A549 (cell line): ENCODE data around the gene PTPRJ. TPM values are rescaled to one million over a fixed set of nuclear protein-coding genes. Genes with fewer than 3 reads are reported as not detected.

Source experiments
- ATAC-seq, 2 experiments: fragments of 200-7000 bp in 1 of 2; fragments of >200 bp in 1 of 2; cut with Nextera tagmentation in 1 of 2; cut with Tn5 transposase in 1 of 2; 3 replicates each; pipeline versions ENCODE4 v1.8.0 to v1.9.1; 2018 to 2020; ENCODE audit warnings: mild to moderate bottlenecking in 1 of 2, moderate library complexity in 1 of 2
- CTCF ChIA-PET: fragments of 300-600 bp; sonication (Branson Sonifier 250); formaldehyde crosslinking; extraction: SDS; loops from one replicate; lab custom pipeline; 2021; ENCODE audit warnings: antibody characterized with exemption, inconsistent platforms; lab: Yijun Ruan, JAX
- POLR2A ChIA-PET: fragments of 350-600 bp; formaldehyde crosslinking; extraction: SDS; loops from one replicate; lab custom pipeline; 2021; ENCODE audit warnings: antibody characterized with exemption, inconsistent platforms; lab: Yijun Ruan, JAX
- DNase-seq, 2 experiments: peaks; one replicate each; pipeline versions ENCODE4 v3.0.0 to v3.0.0-alpha.2; 2011 to 2016; ENCODE audit warnings: low read depth in 1 of 2, low spot score in 1 of 2
- FAIRE-seq: peaks from 2 replicates; lab custom pipeline; 2011; peaks lifted over from hg19 to GRCh38; lab: Jason Lieb, UNC
- H3K27ac ChIP-seq, 2 experiments: fragments of >200 bp; sonication (Bioruptor Twin); formaldehyde crosslinking; 3 replicates each; pipeline ENCODE4 v1.5.1; 2016 to 2017
- H3K4me1 ChIP-seq: fragments of >200 bp; sonication (Bioruptor Twin); formaldehyde crosslinking; 3 replicates; pipeline ENCODE4 v1.6.1; 2016
- H3K4me2 ChIP-seq: fragments of >200 bp; sonication (Bioruptor Twin); formaldehyde crosslinking; 3 replicates; pipeline ENCODE4 v1.6.1; 2016
- H3K4me3 ChIP-seq: fragments of >200 bp; sonication (Bioruptor Twin); formaldehyde crosslinking; 3 replicates; pipeline ENCODE4 v1.5.1; 2016
- H3K9me3 ChIP-seq: fragments of >200 bp; sonication (Bioruptor Twin); formaldehyde crosslinking; 3 replicates; pipeline ENCODE4 v1.6.1; 2016
- BCL3 ChIP-seq: fragments of >200 bp; sonication (Bioruptor Twin); formaldehyde crosslinking; IDR thresholded peaks from 3 replicates; pipeline ENCODE4 v1.6.1; 2016
- BHLHE40 ChIP-seq: IDR thresholded peaks from 2 replicates; pipeline ENCODE4 v1.6.1; 2012; ENCODE audit warnings: low read depth, low read length, inconsistent platforms
- CBX2 ChIP-seq: fragments of 200-600 bp; sonication (generic); IDR thresholded peaks from 2 replicates; pipeline ENCODE4 v1.6.1; 2016; ENCODE audit warnings: low read depth, mild to moderate bottlenecking, borderline replicate concordance
- CHD4 ChIP-seq: fragments of 200-600 bp; sonication (generic); IDR thresholded peaks from 2 replicates; pipeline ENCODE4 v1.6.1; 2016; ENCODE audit warnings: antibody characterized with exemption, mild to moderate bottlenecking, borderline replicate concordance
- EHF ChIP-seq: fragments of 250-450 bp; sonication (Bioruptor Pico); IDR thresholded peaks from 2 replicates; pipeline ENCODE4 v1.5.0; 2020; ENCODE audit warnings: mild to moderate bottlenecking
- FOXS1 ChIP-seq: fragments of 250-450 bp; sonication (Bioruptor Pico); IDR thresholded peaks from 2 replicates; pipeline ENCODE4 v1.5.0; 2020; ENCODE audit warnings: mild to moderate bottlenecking, moderate library complexity
- HDAC2 ChIP-seq: fragments of 200-600 bp; sonication (generic); IDR thresholded peaks from 2 replicates; pipeline ENCODE4 v1.6.1; 2016
- HEYL ChIP-seq: fragments of 250-450 bp; sonication (Bioruptor Pico); IDR thresholded peaks from 2 replicates; pipeline ENCODE4 v1.8.0; 2021; ENCODE audit warnings: mild to moderate bottlenecking, moderate library complexity
- HOXB5 ChIP-seq: fragments of 250-450 bp; sonication (Bioruptor Pico); IDR thresholded peaks from 2 replicates; pipeline ENCODE4 v1.5.0; 2020; ENCODE audit warnings: mild to moderate bottlenecking, moderate library complexity
- JUN ChIP-seq, 2 experiments: fragments of >200 bp; sonication (Bioruptor Twin); formaldehyde crosslinking; IDR thresholded peaks; 2 replicates in 1 of 2; 3 replicates in 1 of 2; pipeline ENCODE4 v1.6.1; 2016 to 2017
- JUNB ChIP-seq: fragments of >200 bp; sonication (Bioruptor Twin); formaldehyde crosslinking; IDR thresholded peaks from 2 replicates; pipeline ENCODE4 v1.6.1; 2016
- KDM1A ChIP-seq: fragments of 200-600 bp; sonication (generic); IDR thresholded peaks from 2 replicates; pipeline ENCODE4 v1.6.1; 2016; ENCODE audit warnings: low read depth, mild to moderate bottlenecking
- MAZ ChIP-seq: fragments of 150-350 bp; IDR thresholded peaks from 2 replicates; pipeline ENCODE4 v1.6.1; 2014; ENCODE audit warnings: antibody characterized with exemption, low read depth, low read length, borderline replicate concordance
- NPAS2 ChIP-seq: fragments of 250-450 bp; sonication (Bioruptor Pico); IDR thresholded peaks from 2 replicates; pipeline ENCODE4 v1.8.0; 2022; ENCODE audit warnings: mild to moderate bottlenecking, moderate library complexity, borderline replicate concordance
- NR3C1 ChIP-seq: fragments of >200 bp; sonication (Bioruptor Twin); formaldehyde crosslinking; IDR thresholded peaks from 3 replicates; pipeline ENCODE4 v1.6.1; 2017
- POLR2A ChIP-seq: IDR thresholded peaks from 2 replicates; pipeline ENCODE4 v1.6.1; 2012; ENCODE audit warnings: mild to moderate bottlenecking, low read length
- POLR2AphosphoS2 ChIP-seq: conservative IDR thresholded peaks from 2 replicates; pipeline ENCODE4 v1.6.1; 2012; ENCODE audit warnings: low read length, improper control_type of control experiment, inconsistent platforms
- RARB ChIP-seq: fragments of 250-450 bp; sonication (Bioruptor Pico); IDR thresholded peaks from 2 replicates; pipeline ENCODE4 v1.8.0; 2021; ENCODE audit warnings: mild to moderate bottlenecking, moderate library complexity
- RNF2 ChIP-seq: fragments of 200-600 bp; sonication (generic); IDR thresholded peaks from 2 replicates; pipeline ENCODE4 v1.6.1; 2016; ENCODE audit warnings: low read depth, mild to moderate bottlenecking, antibody characterized with exemption, moderate library complexity, borderline replicate concordance
- TFCP2L1 ChIP-seq: fragments of 250-450 bp; sonication (Bioruptor Pico); IDR thresholded peaks from 2 replicates; pipeline ENCODE4 v1.5.0; 2021; ENCODE audit warnings: mild to moderate bottlenecking
- ZFP36 ChIP-seq: fragments of 450-650 bp; IDR thresholded peaks from 2 replicates; pipeline ENCODE4 v1.6.1; 2014; ENCODE audit warnings: borderline replicate concordance; ENCODE audit not compliant: partially characterized antibody
- ZNF302 ChIP-seq: fragments of 250-450 bp; sonication (Bioruptor Pico); IDR thresholded peaks from 2 replicates; pipeline ENCODE4 v1.9.0; 2021; ENCODE audit warnings: inconsistent platforms, mild to moderate bottlenecking, moderate library complexity
- ZSCAN20 ChIP-seq: fragments of 250-450 bp; sonication (Bioruptor Pico); IDR thresholded peaks from 2 replicates; pipeline ENCODE4 v1.8.0; 2022; ENCODE audit warnings: mild to moderate bottlenecking, moderate library complexity
- WGBS: methylation state at CpG from one replicate; pipeline ENCODE4 v1.1.6; 2017; ENCODE audit errors: missing lambda C conversion rate; 5-methylcytosine and 5-hydroxymethylcytosine counted together
- polyA plus RNA-seq, 4 experiments: library from polyadenylated mRNA; depleted of rRNA in 3 of 4; stranded (reverse); fragments of >200 nt; fragmentation: RNase III in 1 of 4; extraction: RNeasy Plus Mini Kit Qiagen cat#74134 plus additional on column Dnase treatment in 1 of 4; gene quantifications; 2 replicates in 3 of 4; 3 replicates in 1 of 4; pipeline ENCODE4 v1.2.3, GENCODE V29; 2011 to 2017
- TF ChIP-seq, protein P1 (sequence below): fragments of 250-450 bp; sonication (Bioruptor Pico); IDR thresholded peaks from 2 replicates; pipeline ENCODE4 v1.5.0; 2020; ENCODE audit warnings: low read depth, mild to moderate bottlenecking, moderate library complexity
- TF ChIP-seq, protein P2 (sequence below): IDR thresholded peaks from 2 replicates; pipeline ENCODE4 v1.6.1; 2012
- TF ChIP-seq, protein P3 (sequence below): IDR thresholded peaks from 2 replicates; pipeline ENCODE4 v1.6.1; 2012
- TF ChIP-seq, protein P4 (sequence below): fragments of >200 bp; sonication (Bioruptor Twin); formaldehyde crosslinking; IDR thresholded peaks from 3 replicates; pipeline ENCODE4 v1.5.1; 2016

The PTPRJ gene
- polyA plus RNA-seq, 2 of the 4 experiments (the other 2 are of a cell fraction) = 30.3 to 50.5 TPM

DNA sequence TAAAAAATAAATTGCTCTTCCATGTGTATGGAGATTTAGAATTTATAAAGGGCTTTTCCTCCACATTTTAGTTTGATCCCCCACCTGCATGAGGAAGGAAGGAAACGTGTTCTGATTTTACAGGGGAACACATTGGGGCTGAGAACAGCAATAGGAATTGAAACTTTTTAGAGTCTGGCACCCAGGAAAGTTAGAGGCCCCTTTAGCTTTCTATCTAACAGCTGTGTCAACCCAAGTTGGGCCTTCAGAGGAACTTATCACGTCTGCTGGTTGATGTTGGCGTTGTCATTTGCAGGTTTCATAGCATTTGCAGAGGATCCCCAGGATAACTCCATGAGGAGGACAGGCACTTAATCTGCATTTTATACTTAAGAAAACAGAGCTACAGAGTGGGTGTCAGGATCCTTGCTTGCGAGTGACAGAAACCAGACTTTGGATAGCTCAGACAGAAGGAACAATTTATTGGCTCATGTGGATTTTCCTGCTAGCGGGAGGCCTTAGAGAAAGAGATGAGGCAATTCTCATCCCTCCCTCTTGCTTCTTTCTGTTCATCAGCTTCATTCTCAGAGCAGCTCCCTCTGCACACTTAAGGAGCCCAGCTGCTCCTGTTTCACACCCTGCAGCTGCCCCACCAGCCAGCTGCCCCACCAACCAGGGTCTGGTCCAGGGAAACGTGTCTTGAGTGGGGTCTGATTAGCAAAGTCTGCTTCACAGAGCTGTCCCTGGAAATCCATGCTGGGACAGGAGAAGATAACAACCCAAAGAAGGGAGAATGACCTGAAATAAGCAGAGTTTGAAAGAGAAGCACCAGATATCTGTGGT is 143.8 kb downstream of the PTPRJ start:
- FAIRE-seq (no peak), DNase-seq (no peak), ATAC-seq (no peak)
- Histone ChIP-seq H3K4me3 (no peak overlapping the region), H3K9me3 (no peaks in the 10 kb centered on the region), H3K4me1 (no peaks in the 10 kb centered on the region), H3K4me2 (no peak overlapping the region), H3K27ac (no peak overlapping the region)
- CTCF ChIA-PET = interaction anchor here (1.5 kb wide), 1 partner anchor 190 kb away, joined by 4 read pairs; no protein-coding TSS in a partner anchor
- TF ChIP-seq JUNB (no peak), HOXB5 (CRISPR knock-in tag) (no peak), CBX2 (no peak), HEYL (no peak), JUN (IDR thresholded peaks at IDR 0.05) (no peak), ZNF302 (no peak), NR3C1 (no peak), HDAC2 (no peak), ZSCAN20 (CRISPR knock-in tag) (no peak), RNF2 (no peak), POLR2A (no peak), RARB (CRISPR knock-in tag) (no peak)
- TF ChIP-seq, protein P1, sequence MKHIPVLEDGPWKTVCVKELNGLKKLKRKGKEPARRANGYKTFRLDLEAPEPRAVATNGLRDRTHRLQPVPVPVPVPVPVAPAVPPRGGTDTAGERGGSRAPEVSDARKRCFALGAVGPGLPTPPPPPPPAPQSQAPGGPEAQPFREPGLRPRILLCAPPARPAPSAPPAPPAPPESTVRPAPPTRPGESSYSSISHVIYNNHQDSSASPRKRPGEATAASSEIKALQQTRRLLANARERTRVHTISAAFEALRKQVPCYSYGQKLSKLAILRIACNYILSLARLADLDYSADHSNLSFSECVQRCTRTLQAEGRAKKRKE (CRISPR knock-in tag) = no peak
- POLR2A ChIA-PET = no interaction called here
- WGBS = 85% methylated on average over 6 of the region's 6 CpGs

- H3K9me3 ChIP-seq = no peaks in the 10 kb centered on the region
- 89% methylated on average over 11 of the region's 11 CpGs for WGBS
- TF ChIP-seq TFCP2L1 (CRISPR knock-in tag) (no peak), FOXS1 (CRISPR knock-in tag) (no peak), MAZ (no peak), EHF (CRISPR knock-in tag) (no peak), HDAC2 (no peak), BHLHE40 (no peak), ZNF302 (no peak), RNF2 (no peak), CBX2 (no peak), CHD4 (no peak), ZFP36 (no peak), KDM1A (no peak), NPAS2 (CRISPR knock-in tag) (no peak), BCL3 (no peak), POLR2AphosphoS2 (no peak)
- TF ChIP-seq, protein P2, sequence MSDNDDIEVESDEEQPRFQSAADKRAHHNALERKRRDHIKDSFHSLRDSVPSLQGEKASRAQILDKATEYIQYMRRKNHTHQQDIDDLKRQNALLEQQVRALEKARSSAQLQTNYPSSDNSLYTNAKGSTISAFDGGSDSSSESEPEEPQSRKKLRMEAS = no peak
- TF ChIP-seq, protein P3, sequence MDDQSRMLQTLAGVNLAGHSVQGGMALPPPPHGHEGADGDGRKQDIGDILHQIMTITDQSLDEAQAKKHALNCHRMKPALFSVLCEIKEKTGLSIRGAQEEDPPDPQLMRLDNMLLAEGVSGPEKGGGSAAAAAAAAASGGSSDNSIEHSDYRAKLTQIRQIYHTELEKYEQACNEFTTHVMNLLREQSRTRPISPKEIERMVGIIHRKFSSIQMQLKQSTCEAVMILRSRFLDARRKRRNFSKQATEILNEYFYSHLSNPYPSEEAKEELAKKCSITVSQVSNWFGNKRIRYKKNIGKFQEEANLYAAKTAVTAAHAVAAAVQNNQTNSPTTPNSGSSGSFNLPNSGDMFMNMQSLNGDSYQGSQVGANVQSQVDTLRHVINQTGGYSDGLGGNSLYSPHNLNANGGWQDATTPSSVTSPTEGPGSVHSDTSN = no peak
- TF ChIP-seq, protein P4, sequence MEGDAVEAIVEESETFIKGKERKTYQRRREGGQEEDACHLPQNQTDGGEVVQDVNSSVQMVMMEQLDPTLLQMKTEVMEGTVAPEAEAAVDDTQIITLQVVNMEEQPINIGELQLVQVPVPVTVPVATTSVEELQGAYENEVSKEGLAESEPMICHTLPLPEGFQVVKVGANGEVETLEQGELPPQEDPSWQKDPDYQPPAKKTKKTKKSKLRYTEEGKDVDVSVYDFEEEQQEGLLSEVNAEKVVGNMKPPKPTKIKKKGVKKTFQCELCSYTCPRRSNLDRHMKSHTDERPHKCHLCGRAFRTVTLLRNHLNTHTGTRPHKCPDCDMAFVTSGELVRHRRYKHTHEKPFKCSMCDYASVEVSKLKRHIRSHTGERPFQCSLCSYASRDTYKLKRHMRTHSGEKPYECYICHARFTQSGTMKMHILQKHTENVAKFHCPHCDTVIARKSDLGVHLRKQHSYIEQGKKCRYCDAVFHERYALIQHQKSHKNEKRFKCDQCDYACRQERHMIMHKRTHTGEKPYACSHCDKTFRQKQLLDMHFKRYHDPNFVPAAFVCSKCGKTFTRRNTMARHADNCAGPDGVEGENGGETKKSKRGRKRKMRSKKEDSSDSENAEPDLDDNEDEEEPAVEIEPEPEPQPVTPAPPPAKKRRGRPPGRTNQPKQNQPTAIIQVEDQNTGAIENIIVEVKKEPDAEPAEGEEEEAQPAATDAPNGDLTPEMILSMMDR = no peak
- TF ChIP-seq, protein P1 (CRISPR knock-in tag) = no peak
- no peak for FAIRE-seq
- ATAC-seq = no peak
- POLR2A ChIA-PET = no interaction called here
- no peak overlapping the region for H3K27ac ChIP-seq
- no peak overlapping the region for H3K4me3 ChIP-seq
- no peak overlapping the region for H3K4me2 ChIP-seq
- H3K4me1 ChIP-seq = no peaks in the 10 kb centered on the region
- no peak for DNase-seq
- CTCF ChIA-PET = interaction anchor here (1.0 to 1.5 kb wide), 2 partner anchors 9 to 190 kb away, joined by 3 to 4 read pairs; no protein-coding TSS in a partner anchor
Measured at GRCh38 chr11:48124880-48125279, 144.5 kb downstream of the PTPRJ start.
